AG10803 (cell line): Measurements from ENCODE around the gene IL11.
A peak's percentile ranks its signal among the peaks of the same experiment; 100 is the strongest.

Experiments used
- DNase-seq: peaks from one replicate; pipeline ENCODE4 v3.0.0; 2010; ENCODE audit warnings: low read depth
- H3K4me3 ChIP-seq: 2 replicates; pipeline ENCODE4 v1.5.1; 2011; ENCODE audit warnings: mild to moderate bottlenecking, low read length, control low read depth
- TF ChIP-seq, protein P1 (sequence below): conservative IDR thresholded peaks from 2 replicates; pipeline ENCODE4 v1.5.1; 2011; ENCODE audit warnings: mild to moderate bottlenecking, low read length, control low read depth, inconsistent platforms

The IL11 gene

GRCh38 chr19:55384131-55384919, 14.1 kb upstream of the IL11 start, which contains the start of gene TMEM238:
Gene TMEM238 (minus strand): TSS chr19:55384292. CDS start chr19:55384259, 33 bp downstream.
- TF ChIP-seq, protein P1, sequence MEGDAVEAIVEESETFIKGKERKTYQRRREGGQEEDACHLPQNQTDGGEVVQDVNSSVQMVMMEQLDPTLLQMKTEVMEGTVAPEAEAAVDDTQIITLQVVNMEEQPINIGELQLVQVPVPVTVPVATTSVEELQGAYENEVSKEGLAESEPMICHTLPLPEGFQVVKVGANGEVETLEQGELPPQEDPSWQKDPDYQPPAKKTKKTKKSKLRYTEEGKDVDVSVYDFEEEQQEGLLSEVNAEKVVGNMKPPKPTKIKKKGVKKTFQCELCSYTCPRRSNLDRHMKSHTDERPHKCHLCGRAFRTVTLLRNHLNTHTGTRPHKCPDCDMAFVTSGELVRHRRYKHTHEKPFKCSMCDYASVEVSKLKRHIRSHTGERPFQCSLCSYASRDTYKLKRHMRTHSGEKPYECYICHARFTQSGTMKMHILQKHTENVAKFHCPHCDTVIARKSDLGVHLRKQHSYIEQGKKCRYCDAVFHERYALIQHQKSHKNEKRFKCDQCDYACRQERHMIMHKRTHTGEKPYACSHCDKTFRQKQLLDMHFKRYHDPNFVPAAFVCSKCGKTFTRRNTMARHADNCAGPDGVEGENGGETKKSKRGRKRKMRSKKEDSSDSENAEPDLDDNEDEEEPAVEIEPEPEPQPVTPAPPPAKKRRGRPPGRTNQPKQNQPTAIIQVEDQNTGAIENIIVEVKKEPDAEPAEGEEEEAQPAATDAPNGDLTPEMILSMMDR = no peak
- no peak for DNase-seq
- H3K4me3 ChIP-seq = peak within 1 kb of the TSS; percentile 60

- peak; percentile 62 for DNase-seq
- TF ChIP-seq, protein P1 = no peak; the same call in 1 of the 2 replicates
- H3K4me3 ChIP-seq = peak overlapping the region; percentile 55
Measured at GRCh38 chr19:55383279-55384130, 13.2 kb upstream of the IL11 start.

GRCh38 chr19:55382522-55383054, 12.3 kb upstream of the IL11 start:
- H3K4me3 ChIP-seq = no peak overlapping the region
- DNase-seq = no peak
- TF ChIP-seq, protein P1 = no peak

GRCh38 chr19:55382013-55382412, 11.8 kb upstream of the IL11 start:
- H3K4me3 ChIP-seq = no peak overlapping the region
- TF ChIP-seq, protein P1 = no peak
- no peak for DNase-seq

DNA sequence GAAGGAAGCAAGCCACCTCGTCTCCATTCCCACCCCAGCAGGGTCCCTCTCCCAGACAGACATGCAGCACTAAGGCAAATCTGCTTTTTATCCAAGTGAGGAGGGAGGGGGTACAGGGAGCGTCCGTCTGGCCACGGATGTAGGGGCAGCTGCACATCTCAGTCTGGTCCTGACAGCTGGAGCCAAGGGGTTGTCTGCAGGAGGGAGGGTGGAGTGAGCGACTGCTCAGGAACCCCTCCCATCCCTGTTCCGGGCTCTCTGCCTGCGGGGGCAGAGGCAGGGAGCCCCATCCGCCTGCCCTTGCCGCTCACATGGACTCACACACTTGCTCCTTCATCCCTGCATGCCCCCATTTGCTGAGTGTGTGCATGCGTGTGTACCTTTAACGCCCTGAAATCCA, 8.9 kb upstream of the IL11 start:
- TF ChIP-seq, protein P1 = no peak
- DNase-seq = no peak

GRCh38 chr19:55377356-55378131, 7.3 kb upstream of the IL11 start:
- H3K4me3 ChIP-seq = no peak overlapping the region
- TF ChIP-seq, protein P1 = no peak
- no peak for DNase-seq

More for the DNA sequence above, 8.9 kb upstream of the IL11 start:
- H3K4me3 ChIP-seq = no peak overlapping the region
